ENCODE data around the gene EIF6.
"Not testable (repeated sequence)": the region's sequence is repeated elsewhere in the genome, so short reads cannot be mapped to it uniquely, and the experiment has no call there.

Gene EIF6

DNA sequence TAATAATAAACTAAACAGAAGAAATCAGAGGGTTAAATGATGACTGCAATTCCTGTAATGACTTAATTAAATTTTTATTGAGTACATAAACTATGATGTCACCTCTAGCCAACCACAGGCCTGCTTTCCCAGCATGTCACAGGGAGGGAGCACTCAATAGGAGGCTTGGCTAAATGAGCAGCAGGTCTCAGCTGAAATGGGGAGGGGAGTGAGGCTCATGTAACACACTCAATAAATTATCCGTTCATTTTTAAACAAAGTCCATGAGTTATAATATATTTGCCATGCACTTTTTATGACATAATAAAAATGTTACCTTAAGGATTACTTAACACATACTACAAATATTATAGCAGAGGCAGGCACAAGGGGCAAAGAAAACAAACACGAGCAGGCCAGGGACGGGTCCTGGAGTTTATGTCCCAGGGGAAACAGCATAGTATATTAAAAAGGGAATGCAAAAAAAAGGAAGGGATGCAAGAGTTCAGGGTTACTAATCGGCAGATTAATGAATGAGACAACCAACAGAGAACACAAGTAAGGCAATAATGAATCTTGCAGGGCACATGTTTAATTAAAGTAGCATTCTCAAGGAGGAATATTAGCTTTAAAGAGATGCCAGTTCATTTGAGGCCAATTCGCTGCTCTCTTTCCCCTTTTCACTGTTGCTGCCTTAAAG, 34.8 kb upstream of the EIF6 start:
- Mint-ChIP-seq H3K4me1 (ENCODE audit: low read depth) (peaks cover 56% of the 10 kb centered on the region), H3K9me3 (no peaks in the 10 kb centered on the region), H3K4me3 (no peak overlapping the region), H3K36me3 (ENCODE audit: low read depth) (peaks cover 30% of the 10 kb centered on the region), H3K27me3 (no peaks in the 10 kb centered on the region), H3K27ac (no peak overlapping the region)
- no peak for DNase-seq

DNA sequence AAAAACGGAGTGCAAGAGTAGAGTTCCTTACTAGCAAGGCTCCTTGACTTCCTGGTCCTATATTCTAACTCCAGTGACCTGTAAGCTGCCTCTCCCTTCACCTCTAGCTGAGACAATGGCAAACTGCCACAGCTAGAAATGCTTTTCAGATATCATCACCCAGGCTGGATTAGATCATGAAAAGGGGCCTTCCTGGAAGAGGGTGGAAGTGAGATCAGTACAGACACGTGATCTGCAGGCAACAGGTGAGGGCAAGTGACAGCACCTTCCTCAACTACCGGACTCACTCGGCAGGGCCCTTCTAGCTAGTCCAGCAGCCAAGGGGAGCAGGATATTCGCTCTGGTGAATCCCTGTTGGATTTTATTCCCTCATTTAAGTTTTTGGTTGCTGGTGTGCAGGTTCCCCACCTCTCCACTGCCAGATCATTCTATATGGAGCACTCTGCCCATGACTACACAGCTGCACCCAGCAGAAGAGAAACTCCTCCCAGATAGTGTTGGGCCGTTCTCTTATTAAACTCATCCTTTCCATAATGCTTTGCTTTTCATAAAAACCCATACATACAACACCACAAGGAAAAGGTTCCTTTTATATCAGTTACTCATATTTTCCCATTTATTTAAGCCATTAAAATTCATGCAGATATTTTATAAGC, 34.1 kb upstream of the EIF6 start:
- Mint-ChIP-seq H3K9me3 (no peaks in the 10 kb centered on the region), H3K27me3 (no peaks in the 10 kb centered on the region), H3K4me3 (no peak overlapping the region), H3K36me3 (ENCODE audit: low read depth) (peaks cover 35% of the 10 kb centered on the region), H3K27ac (peak overlapping the region; percentile 71), H3K4me1 (ENCODE audit: low read depth) (peaks cover 59% of the 10 kb centered on the region)
- DNase-seq, result no peak

DNA sequence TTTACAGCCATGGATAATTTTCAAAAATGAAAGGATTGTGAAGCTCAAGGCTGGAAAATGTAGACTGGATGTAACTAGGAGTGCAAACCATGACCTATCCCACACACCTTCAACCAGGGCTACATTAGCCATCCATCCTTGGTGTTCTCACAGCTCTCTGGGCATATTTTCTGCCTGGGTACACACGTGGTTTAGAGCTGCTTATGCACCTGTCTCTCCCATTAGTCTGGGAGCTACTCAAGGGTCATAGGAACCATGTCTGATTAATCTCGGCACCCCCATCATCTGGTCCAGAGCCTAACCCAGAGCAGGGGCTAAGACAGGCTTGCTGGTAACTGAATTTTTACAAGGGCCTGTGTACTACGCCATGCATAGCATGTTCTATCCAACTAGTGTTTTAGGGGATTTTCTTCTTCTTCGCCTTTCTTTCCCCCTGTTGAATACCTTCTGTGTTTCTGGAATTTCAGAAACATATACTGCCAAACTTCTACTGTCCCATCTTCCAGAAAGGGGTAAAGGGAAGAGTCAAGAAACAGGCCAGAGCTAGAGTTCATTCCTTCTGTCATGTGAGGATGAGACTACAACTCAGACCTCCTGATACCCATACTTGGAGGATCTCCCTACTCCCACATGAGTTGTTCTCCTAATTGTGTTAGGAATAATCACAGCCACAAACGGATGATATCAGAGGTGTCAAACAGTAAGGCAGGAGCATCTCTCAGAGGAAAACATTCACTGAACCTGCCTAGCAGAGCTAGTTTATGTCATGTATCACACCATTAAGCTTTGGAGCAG, 33.0 kb upstream of the EIF6 start:
- peaks cover 36% of the 10 kb centered on the region for H3K36me3 Mint-ChIP-seq (ENCODE audit: low read depth)
- H3K27ac Mint-ChIP-seq, result peak overlapping the region; percentile 27
- no peak overlapping the region for H3K4me3 Mint-ChIP-seq
- no peaks in the 10 kb centered on the region for H3K27me3 Mint-ChIP-seq
- peaks cover 56% of the 10 kb centered on the region for H3K4me1 Mint-ChIP-seq (ENCODE audit: low read depth)
- H3K9me3 Mint-ChIP-seq, result no peaks in the 10 kb centered on the region
- DNase-seq, result no peak

DNA sequence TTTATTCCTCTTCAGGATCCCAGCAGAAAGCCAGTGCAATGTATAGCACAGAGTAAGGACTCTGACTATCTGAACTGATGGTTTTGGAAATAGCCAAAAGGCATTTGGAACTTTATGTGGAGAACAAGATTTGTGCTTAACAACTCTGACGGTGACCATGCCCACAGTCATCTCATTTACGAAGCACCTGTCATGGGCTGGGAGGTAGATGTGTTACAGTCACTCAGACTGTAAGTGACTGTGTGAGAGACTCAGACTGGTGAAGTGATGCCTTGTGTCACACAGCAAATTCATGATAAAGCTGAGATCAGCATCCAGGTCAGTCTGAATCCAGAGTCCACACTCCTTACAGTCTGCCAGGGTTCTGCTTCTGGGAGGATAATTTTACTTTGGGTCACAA, 31.5 kb upstream of the EIF6 start:
- Mint-ChIP-seq H3K36me3 (ENCODE audit: low read depth) (peaks cover 41% of the 10 kb centered on the region), H3K9me3 (no peaks in the 10 kb centered on the region), H3K27ac (peak overlapping the region; percentile 73), H3K4me1 (ENCODE audit: low read depth) (peaks cover 71% of the 10 kb centered on the region), H3K27me3 (no peaks in the 10 kb centered on the region), H3K4me3 (no peak overlapping the region)
- DNase-seq, result no peak

DNA sequence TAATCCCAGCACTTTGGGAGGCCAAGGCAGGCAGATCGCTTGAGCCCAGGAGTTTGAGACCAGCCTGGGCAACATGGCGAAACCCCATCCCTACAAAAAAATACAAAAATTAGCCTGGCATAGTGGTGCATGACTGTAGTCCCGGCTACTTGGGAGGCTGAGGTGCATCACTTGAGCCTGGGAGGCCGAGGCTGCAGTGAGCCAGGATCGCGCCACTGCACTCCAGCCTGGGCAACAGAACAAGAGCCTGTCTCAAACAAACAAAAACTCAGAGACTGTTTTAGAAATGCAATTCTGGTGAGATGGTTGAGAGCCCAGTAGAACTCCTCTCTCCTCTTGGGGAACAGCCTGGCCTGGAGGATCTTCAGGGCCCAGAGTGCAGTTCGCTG, 31.1 kb upstream of the EIF6 start:
- H3K9me3 Mint-ChIP-seq, H3K4me3 Mint-ChIP-seq, H3K27me3 Mint-ChIP-seq, DNase-seq: not testable (repeated sequence)
- H3K4me1 Mint-ChIP-seq (ENCODE audit: low read depth), result peaks cover 74% of the 10 kb centered on the region
- H3K36me3 Mint-ChIP-seq (ENCODE audit: low read depth), result peaks cover 41% of the 10 kb centered on the region
- peak overlapping the region; percentile 83 for H3K27ac Mint-ChIP-seq

DNA sequence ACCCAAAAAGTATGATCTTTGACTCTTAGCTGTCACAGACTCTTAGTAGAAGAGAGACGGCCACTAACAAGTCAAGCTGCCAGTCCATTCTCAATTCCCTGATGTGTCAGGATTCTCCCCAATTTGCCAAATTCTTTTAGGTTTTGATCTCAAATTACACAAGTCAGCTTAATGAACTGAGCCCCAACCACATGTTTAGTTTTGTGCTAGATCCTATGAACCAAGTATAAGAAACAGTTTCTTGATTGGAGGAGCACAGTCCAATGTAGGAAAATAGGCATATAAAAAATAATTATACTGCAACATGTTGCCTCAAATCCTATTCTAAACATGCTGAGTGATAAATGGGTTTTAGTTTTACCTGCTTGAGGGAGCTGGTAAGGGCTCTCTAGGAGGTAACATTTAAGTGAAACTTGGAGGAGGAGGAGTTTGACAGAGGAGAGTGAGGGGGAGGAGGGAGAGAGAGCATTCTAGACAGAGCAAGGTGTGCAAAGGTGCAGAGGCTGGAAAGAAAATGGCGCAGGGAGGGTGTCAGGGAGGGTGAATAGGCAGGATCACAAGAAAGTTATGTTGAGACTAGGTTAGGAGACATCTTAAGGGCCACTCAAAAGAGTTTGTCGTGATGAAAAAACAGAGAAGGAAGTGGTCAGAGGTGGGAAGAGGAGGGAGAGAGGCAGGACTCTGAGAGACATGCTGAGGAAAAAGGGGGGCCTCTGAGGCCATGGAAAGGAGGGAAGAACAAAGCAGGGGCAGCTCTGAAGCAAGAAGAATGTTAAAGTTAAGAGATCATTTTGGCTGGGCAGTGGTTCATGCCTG, 30.5 kb upstream of the EIF6 start:
- Mint-ChIP-seq H3K27me3 (no peaks in the 10 kb centered on the region), H3K9me3 (no peaks in the 10 kb centered on the region), H3K27ac (peak overlapping the region; percentile 83), H3K4me3 (no peak overlapping the region), H3K36me3 (ENCODE audit: low read depth) (peaks cover 38% of the 10 kb centered on the region), H3K4me1 (ENCODE audit: low read depth) (peaks cover 71% of the 10 kb centered on the region)
- no peak for DNase-seq

DNA sequence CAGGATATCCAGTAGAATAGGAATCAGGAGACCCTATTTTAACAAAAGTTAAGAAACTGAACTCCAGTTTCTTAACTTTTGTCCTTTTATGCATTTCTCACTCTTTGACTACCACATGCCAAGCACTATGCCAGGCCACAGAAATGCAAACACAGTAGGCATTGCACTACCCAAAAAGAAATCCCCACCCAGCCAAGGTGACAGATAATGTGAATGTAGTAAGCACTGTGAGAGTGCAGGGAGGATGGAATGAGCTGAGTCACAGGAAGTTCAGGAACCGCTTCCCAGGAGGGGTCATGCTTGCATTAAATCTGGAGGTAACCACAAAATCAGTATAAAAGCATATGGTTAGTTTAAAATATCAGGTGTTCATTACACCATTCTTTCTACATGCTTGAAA, 27.7 kb upstream of the EIF6 start:
- DNase-seq, result peak; percentile 13

DNA sequence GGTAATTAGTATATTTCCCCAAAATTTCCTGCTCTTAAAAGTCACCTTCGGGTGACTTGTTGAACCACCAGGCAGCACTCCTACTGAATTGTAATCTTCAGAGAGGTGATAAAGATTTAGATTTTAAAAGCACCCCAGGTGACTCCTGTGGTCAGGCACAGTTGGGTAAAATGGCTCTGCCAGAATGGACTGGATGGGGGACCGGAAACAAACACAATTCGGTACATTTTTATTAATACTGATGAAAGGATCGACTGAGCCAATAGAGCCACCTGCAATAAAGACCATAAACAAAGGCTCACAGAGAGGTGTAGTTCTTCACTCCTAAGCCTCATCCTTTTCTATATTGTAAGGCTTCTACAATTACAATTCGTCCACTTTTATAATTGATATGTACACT, 27.2 kb upstream of the EIF6 start:
- peak; percentile 20 for DNase-seq
- peaks cover 75% of the 10 kb centered on the region for H3K4me1 Mint-ChIP-seq (ENCODE audit: low read depth)

More for the DNA sequence above, 27.7 kb upstream of the EIF6 start:
- H3K27me3 Mint-ChIP-seq, result no peaks in the 10 kb centered on the region
- H3K36me3 Mint-ChIP-seq (ENCODE audit: low read depth), result peaks cover 49% of the 10 kb centered on the region
- H3K27ac Mint-ChIP-seq, result peak overlapping the region; percentile 88
- peaks cover 70% of the 10 kb centered on the region for H3K4me1 Mint-ChIP-seq (ENCODE audit: low read depth)
- peak overlapping the region; percentile 45 for H3K4me3 Mint-ChIP-seq
- H3K9me3 Mint-ChIP-seq, result no peaks in the 10 kb centered on the region

DNA sequence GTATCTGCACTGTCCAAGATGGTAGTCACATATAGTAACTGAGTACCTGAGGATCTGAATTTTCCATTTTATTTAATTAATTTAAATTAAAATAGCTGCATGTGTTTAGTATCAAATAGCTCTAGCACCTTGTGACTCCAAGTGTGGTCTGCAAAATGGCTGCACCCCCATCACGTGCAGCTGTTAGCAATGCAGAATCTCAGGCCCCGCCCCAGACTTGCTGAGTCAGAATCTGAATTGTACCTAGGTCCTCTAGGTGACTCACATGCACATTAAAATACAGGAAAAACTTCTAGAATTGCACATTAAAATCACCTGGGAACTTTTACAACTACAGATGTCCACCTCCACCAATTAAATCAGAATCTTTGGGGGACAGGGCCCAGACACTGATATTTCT, 26.8 kb upstream of the EIF6 start:
- Mint-ChIP-seq H3K4me1 (ENCODE audit: low read depth) (peaks cover 79% of the 10 kb centered on the region), H3K36me3 (ENCODE audit: low read depth) (peaks cover 53% of the 10 kb centered on the region), H3K27me3 (no peaks in the 10 kb centered on the region), H3K27ac (peak overlapping the region; percentile 88), H3K4me3 (peak overlapping the region; percentile 45), H3K9me3 (no peaks in the 10 kb centered on the region)
- DNase-seq, result peak; percentile 72

More for the DNA sequence above, 27.2 kb upstream of the EIF6 start:
- Mint-ChIP-seq H3K36me3 (ENCODE audit: low read depth) (peaks cover 49% of the 10 kb centered on the region), H3K4me3 (peak overlapping the region; percentile 45), H3K9me3 (no peaks in the 10 kb centered on the region), H3K27me3 (no peaks in the 10 kb centered on the region), H3K27ac (peak overlapping the region; percentile 88)

DNA sequence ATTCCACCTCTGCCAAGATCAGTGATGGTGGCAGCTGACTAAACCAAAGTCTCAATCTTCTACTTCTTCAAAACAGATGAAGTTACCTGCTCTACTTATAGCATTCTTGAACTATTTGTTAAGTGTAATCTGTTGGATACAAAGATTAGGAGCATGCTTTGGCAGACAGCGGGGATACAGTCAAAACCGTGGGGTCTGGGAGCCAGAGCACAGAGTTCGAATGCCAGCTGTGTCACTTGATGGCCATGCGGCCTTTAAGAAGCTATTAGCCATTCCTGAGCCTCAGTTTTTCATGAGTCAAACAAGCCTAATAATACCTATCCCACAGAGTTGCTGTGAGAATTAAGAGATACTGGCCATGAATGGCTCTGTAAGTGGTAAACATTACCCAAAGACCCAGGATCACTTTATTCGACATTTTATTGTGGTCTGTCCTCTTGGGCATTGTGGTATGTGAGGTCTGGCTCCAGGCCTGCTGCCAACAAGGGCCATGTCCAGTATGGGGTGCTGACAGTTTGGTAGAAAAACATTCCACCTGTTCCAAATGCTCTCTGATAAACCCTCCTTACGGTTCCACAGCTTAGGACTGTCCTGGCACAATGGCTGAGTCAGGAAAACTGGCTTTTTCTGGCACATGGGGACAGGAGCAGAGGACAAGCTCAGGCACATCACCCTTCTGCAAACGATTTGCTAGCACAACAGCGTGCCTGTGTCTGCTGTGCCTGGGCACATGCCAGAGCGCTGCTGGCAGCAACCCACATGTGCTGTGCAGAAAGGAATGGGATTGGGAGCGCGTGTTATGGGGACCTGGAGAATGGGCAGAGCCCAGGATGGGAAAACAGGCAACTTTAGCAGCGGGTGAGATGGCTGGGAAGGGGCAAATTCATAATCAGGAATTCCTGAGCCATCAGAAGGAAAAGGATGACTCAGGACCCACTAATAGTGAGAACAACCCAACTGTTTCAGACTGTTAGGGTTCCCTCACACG, 23.4 kb upstream of the EIF6 start:
- H3K9me3 Mint-ChIP-seq, result no peaks in the 10 kb centered on the region
- H3K27ac Mint-ChIP-seq, result peak overlapping the region; percentile 71
- peaks cover 87% of the 10 kb centered on the region for H3K4me1 Mint-ChIP-seq (ENCODE audit: low read depth)
- no peaks in the 10 kb centered on the region for H3K27me3 Mint-ChIP-seq
- no peak overlapping the region for H3K4me3 Mint-ChIP-seq
- H3K36me3 Mint-ChIP-seq (ENCODE audit: low read depth), result peaks cover 50% of the 10 kb centered on the region
- DNase-seq, result peak; percentile 24

DNA sequence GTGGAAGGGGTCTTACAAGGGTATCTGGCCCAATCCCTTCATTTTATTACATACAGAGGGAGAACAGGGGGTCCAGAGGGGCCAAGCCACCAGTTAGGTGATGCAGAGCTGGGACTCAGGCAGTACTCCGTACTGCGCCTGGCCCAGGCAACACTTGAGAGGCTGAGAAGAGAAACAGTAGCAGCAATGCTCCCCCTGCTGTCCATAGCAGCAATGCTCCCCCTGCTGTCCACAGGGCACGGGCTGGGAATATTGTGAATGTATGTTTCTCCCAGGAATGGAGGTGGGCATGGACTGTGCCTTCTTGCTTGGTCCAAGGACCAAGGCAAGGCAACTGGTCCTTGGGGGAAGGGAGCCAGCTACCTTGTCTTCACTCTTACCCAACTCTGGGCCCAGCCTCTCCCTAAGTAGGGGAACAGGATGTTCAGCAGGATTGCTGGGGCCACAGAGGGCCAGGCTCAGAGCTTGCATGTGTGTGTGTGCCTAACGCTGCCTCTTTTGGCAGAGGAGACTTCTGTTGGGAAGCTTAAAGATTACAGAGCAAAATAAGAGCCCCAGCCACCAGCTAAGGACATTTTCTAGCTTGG, 22.5 kb upstream of the EIF6 start:
- H3K27me3 Mint-ChIP-seq, result no peaks in the 10 kb centered on the region
- H3K27ac Mint-ChIP-seq, result peak overlapping the region; percentile 97
- H3K4me1 Mint-ChIP-seq (ENCODE audit: low read depth), result peaks cover 86% of the 10 kb centered on the region
- peaks cover 41% of the 10 kb centered on the region for H3K36me3 Mint-ChIP-seq (ENCODE audit: low read depth)
- H3K9me3 Mint-ChIP-seq, result no peaks in the 10 kb centered on the region
- H3K4me3 Mint-ChIP-seq, result no peak overlapping the region
- DNase-seq, result peak; percentile 52

DNA sequence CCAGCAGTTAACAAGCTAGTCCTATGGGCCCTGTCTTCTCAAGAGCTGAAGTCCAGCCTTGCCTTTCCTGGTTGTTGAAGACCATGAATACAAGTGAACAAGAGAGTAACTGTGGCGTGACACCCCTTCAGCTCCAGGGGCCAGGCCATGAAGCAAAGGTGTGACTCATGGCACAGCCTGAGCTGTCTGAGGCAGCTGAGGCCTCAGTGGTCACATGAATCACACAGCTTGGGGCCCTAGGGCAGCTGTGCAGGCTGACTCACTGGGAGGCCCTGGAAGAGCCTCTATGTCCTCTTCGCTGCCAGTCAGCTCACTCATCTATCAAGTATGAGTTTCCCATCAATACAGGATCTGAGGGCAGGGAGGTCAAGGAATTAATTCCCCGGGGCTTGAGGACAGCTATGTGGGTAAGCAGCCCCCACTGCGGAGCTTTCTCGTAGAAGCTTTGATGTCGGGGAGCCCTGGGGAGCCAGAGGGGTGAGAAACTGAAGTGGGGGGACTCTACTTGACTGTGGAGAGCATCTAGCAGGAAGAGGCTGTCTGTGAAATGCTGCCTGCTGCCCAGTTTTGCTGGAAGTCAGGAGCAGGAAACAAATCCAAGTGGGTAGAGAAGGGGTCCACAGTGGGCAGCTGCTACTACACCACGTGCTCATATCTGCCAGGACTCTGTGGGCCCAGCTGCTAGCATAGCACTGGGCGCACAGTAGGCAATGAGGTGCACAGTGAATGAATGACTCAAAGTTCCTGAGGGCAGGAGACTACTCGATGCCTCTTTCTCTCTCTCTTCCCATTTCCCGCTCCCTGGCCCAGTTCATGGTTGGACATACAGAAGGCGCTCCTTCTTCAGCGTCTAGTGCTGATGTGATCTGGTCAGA, 21.3 kb upstream of the EIF6 start:
- Mint-ChIP-seq H3K36me3 (ENCODE audit: low read depth) (peaks cover 35% of the 10 kb centered on the region), H3K4me3 (peak overlapping the region; percentile 72), H3K27ac (peak overlapping the region; percentile 97), H3K27me3 (no peaks in the 10 kb centered on the region), H3K4me1 (ENCODE audit: low read depth) (peaks cover 79% of the 10 kb centered on the region), H3K9me3 (no peaks in the 10 kb centered on the region)
- peak; percentile 78 for DNase-seq
